Measurements from ENCODE around the gene BAD.

- TF ChIP-seq, protein P1, sequence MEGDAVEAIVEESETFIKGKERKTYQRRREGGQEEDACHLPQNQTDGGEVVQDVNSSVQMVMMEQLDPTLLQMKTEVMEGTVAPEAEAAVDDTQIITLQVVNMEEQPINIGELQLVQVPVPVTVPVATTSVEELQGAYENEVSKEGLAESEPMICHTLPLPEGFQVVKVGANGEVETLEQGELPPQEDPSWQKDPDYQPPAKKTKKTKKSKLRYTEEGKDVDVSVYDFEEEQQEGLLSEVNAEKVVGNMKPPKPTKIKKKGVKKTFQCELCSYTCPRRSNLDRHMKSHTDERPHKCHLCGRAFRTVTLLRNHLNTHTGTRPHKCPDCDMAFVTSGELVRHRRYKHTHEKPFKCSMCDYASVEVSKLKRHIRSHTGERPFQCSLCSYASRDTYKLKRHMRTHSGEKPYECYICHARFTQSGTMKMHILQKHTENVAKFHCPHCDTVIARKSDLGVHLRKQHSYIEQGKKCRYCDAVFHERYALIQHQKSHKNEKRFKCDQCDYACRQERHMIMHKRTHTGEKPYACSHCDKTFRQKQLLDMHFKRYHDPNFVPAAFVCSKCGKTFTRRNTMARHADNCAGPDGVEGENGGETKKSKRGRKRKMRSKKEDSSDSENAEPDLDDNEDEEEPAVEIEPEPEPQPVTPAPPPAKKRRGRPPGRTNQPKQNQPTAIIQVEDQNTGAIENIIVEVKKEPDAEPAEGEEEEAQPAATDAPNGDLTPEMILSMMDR (conservative IDR thresholded peaks at IDR 0.05), result no peak
- peak; percentile 36; the same call in 1 of the 2 replicates for TF ChIP-seq ZFX (IDR thresholded peaks at IDR 0.05)
These were observed 758 bp upstream of the BAD start, which contains the start of gene GPR137 for GRCh38 chr11:64284962-64285884.
